MM.1S (cell line): Measurements from ENCODE around the gene YBX2.
"Not testable (repeated sequence)": the region's sequence is repeated elsewhere in the genome, so short reads cannot be mapped to it uniquely, and the experiment has no call there.

Source experiments
- DNase-seq: peaks from one replicate; pipeline ENCODE4 v3.0.0-alpha.2; 2015
- H2AFZ ChIP-seq: fragments of 300-600 bp; sonication (generic); 2 replicates; pipeline ENCODE4 v1.6.0; 2016; ENCODE audit warnings: antibody characterized with exemption, low read length
- H3F3A ChIP-seq: fragments of 300-600 bp; sonication (generic); 2 replicates; pipeline ENCODE4 v1.6.1; 2016; ENCODE audit warnings: mild to moderate bottlenecking, antibody characterized with exemption, low read length, moderate library complexity, mixed read lengths; ENCODE audit not compliant: insufficient read depth
- H3K27ac ChIP-seq: fragments of 300-600 bp; sonication (generic); 2 replicates; pipeline ENCODE4 v1.5.1; 2016; ENCODE audit warnings: mild to moderate bottlenecking, low read length
- H3K27me3 ChIP-seq: fragments of 300-600 bp; sonication (generic); replicated peaks from 2 replicates; pipeline ENCODE4 v1.6.0; 2016; ENCODE audit warnings: low read length; ENCODE audit not compliant: insufficient read depth
- H3K36me3 ChIP-seq: fragments of 300-600 bp; sonication (generic); replicated peaks from 2 replicates; pipeline ENCODE4 v1.6.1; 2016; ENCODE audit warnings: mild to moderate bottlenecking, low read length, mixed read lengths; ENCODE audit not compliant: insufficient read depth
- H3K4me1 ChIP-seq: fragments of 300-600 bp; sonication (generic); 2 replicates; pipeline ENCODE4 v1.6.1; 2016; ENCODE audit warnings: low read length, mixed read lengths
- H3K4me2 ChIP-seq: fragments of 300-600 bp; sonication (generic); 2 replicates; pipeline ENCODE4 v1.6.0; 2016; ENCODE audit warnings: low read depth, low read length
- H3K4me3 ChIP-seq: fragments of 300-600 bp; sonication (generic); 2 replicates; pipeline ENCODE4 v1.5.1; 2016; ENCODE audit warnings: low read length, mixed read lengths
- H3K79me2 ChIP-seq: fragments of 300-600 bp; sonication (generic); 2 replicates; pipeline ENCODE4 v1.6.1; 2016; ENCODE audit warnings: mixed run types, low read length, mixed read lengths
- H3K9ac ChIP-seq: fragments of 300-600 bp; sonication (generic); 2 replicates; pipeline ENCODE4 v1.6.1; 2016; ENCODE audit warnings: low read length, mixed read lengths
- H3K9me2 ChIP-seq: fragments of 300-600 bp; sonication (generic); replicated peaks from 2 replicates; pipeline ENCODE4 v1.6.1; 2016; ENCODE audit warnings: mild to moderate bottlenecking, low read length, mixed read lengths; ENCODE audit not compliant: insufficient read depth
- H3K9me3 ChIP-seq: fragments of 300-600 bp; sonication (generic); replicated peaks from 2 replicates; pipeline ENCODE4 v1.6.1; 2016; ENCODE audit warnings: mild to moderate bottlenecking, low read length, mixed read lengths; ENCODE audit not compliant: insufficient read depth
- H4K20me1 ChIP-seq: fragments of 300-600 bp; sonication (generic); 2 replicates; pipeline ENCODE4 v1.6.1; 2016; ENCODE audit warnings: mild to moderate bottlenecking, low read length, moderate library complexity, mixed read lengths; ENCODE audit not compliant: insufficient read depth
- CTCF ChIP-seq: fragments of 300-600 bp; sonication (generic); IDR thresholded peaks from 2 replicates; pipeline ENCODE4 v1.5.1; 2016; ENCODE audit warnings: antibody characterized with exemption, low read length, mixed read lengths
- EZH2 ChIP-seq: fragments of 300-600 bp; sonication (generic); optimal IDR thresholded peaks from 2 replicates; pipeline ENCODE3; 2017; ENCODE audit warnings: low read depth, mild to moderate bottlenecking, antibody characterized with exemption, low read length, mixed read lengths
- EZH2phosphoT487 ChIP-seq: fragments of 300-600 bp; sonication (generic); IDR thresholded peaks from 2 replicates; pipeline ENCODE4 v1.6.1; 2018; ENCODE audit warnings: antibody characterized with exemption, low read length

Gene YBX2

GRCh38 chr17:7334938-7335538 lies 40.6 kb upstream of the YBX2 start:
- no peak overlapping the region for H3K27ac ChIP-seq
- no peaks in the 10 kb centered on the region for H3K9me3 ChIP-seq
- H3F3A ChIP-seq, result peaks cover 12% of the 10 kb centered on the region
- no peaks in the 10 kb centered on the region for H3K9me2 ChIP-seq
- H2AFZ ChIP-seq, result no peak overlapping the region
- H3K9ac ChIP-seq, result no peak overlapping the region
- H3K4me2 ChIP-seq, result no peak overlapping the region
- H3K79me2 ChIP-seq, result peaks cover 24% of the 10 kb centered on the region
- no peak overlapping the region for H3K4me3 ChIP-seq
- DNase-seq, result no peak
- TF ChIP-seq EZH2, result no peak
- no peak for TF ChIP-seq CTCF
- TF ChIP-seq EZH2phosphoT487, result no peak
- no peaks in the 10 kb centered on the region for H4K20me1 ChIP-seq
- H3K27me3 ChIP-seq, result no peaks in the 10 kb centered on the region
- peaks cover 16% of the 10 kb centered on the region for H3K4me1 ChIP-seq
- H3K36me3 ChIP-seq, result no peaks in the 10 kb centered on the region

- Histone ChIP-seq H3K4me1 (peaks cover 22% of the 10 kb centered on the region), H3K79me2 (peaks cover 27% of the 10 kb centered on the region), H2AFZ (peak overlapping the region; percentile 14; the same call in 1 of the 2 replicates), H3K27ac (peak overlapping the region; percentile 19; the same call in 1 of the 2 replicates), H3K4me2 (peak overlapping the region; percentile 38; the same call in 1 of the 2 replicates)
- not testable (repeated sequence) for H3K36me3 ChIP-seq, H3K9ac ChIP-seq, H3F3A ChIP-seq, H3K9me3 ChIP-seq, H3K4me3 ChIP-seq, H3K9me2 ChIP-seq, H4K20me1 ChIP-seq, H3K27me3 ChIP-seq
- peak; percentile 59 for DNase-seq
Measured at GRCh38 chr17:7332600-7333069, 38.2 kb upstream of the YBX2 start.

GRCh38 chr17:7332111-7332510 lies 37.7 kb upstream of the YBX2 start:
- DNase-seq, result no peak
- Histone ChIP-seq H3K9me3 (no peaks in the 10 kb centered on the region), H3K27ac (peak overlapping the region; percentile 19; the same call in 1 of the 2 replicates), H3F3A (peaks cover 9% of the 10 kb centered on the region), H3K4me1 (peaks cover 22% of the 10 kb centered on the region), H3K36me3 (no peaks in the 10 kb centered on the region), H3K9ac (no peak overlapping the region), H3K4me2 (peak overlapping the region; percentile 38; the same call in 1 of the 2 replicates), H3K79me2 (peaks cover 27% of the 10 kb centered on the region), H2AFZ (peak overlapping the region; percentile 14; the same call in 1 of the 2 replicates), H3K4me3 (no peak overlapping the region), H3K27me3 (no peaks in the 10 kb centered on the region), H3K9me2 (no peaks in the 10 kb centered on the region), H4K20me1 (no peaks in the 10 kb centered on the region)
- TF ChIP-seq EZH2 (no peak), CTCF (no peak), EZH2phosphoT487 (no peak)

GRCh38 chr17:7330638-7331015 lies 36.2 kb upstream of the YBX2 start:
- Histone ChIP-seq H3K27ac (no peak overlapping the region), H3K9me3 (no peaks in the 10 kb centered on the region), H3F3A (peaks cover 9% of the 10 kb centered on the region), H3K9ac (peak overlapping the region; percentile 35; the same call in 1 of the 2 replicates), H3K4me1 (peaks cover 19% of the 10 kb centered on the region), H3K27me3 (no peaks in the 10 kb centered on the region), H4K20me1 (no peaks in the 10 kb centered on the region), H3K79me2 (peaks cover 18% of the 10 kb centered on the region), H3K36me3 (no peaks in the 10 kb centered on the region), H3K4me2 (peak overlapping the region; percentile 82), H2AFZ (peak overlapping the region; percentile 93), H3K4me3 (peak overlapping the region; percentile 98), H3K9me2 (no peaks in the 10 kb centered on the region)
- DNase-seq, result no peak
- TF ChIP-seq CTCF (no peak), EZH2 (no peak), EZH2phosphoT487 (no peak)
